OCI-LY1 (cell line): ENCODE results near the gene SEL1L2.

Experiments used
- H2AFZ ChIP-seq: fragments of 200-600 bp; sonication (generic), shearing (Covaris generic); 2 replicates; pipeline ENCODE4 v1.6.0; 2014; ENCODE audit warnings: antibody characterized with exemption, mild to moderate bottlenecking, low read length
- H3F3A ChIP-seq: fragments of 200-600 bp; sonication (generic), shearing (Covaris generic); 2 replicates; pipeline ENCODE4 v1.6.0; 2014; ENCODE audit warnings: mild to moderate bottlenecking, antibody characterized with exemption, low read length, moderate library complexity; ENCODE audit not compliant: insufficient read depth
- H3K27ac ChIP-seq: fragments of 200-600 bp; sonication (generic); 2 replicates; pipeline ENCODE4 v1.5.1; 2014; ENCODE audit warnings: low read length, mixed run types, mild to moderate bottlenecking, low read depth; ENCODE audit not compliant: poor library complexity, severe bottlenecking
- H3K27me3 ChIP-seq: fragments of 200-600 bp; sonication (generic); 2 replicates; pipeline ENCODE4 v1.6.0; 2014; ENCODE audit warnings: antibody characterized with exemption, mild to moderate bottlenecking, low read length, moderate library complexity; ENCODE audit not compliant: insufficient read depth
- H3K36me3 ChIP-seq: fragments of 200-600 bp; sonication (generic); 2 replicates; pipeline ENCODE4 v1.6.1; 2014; ENCODE audit warnings: mild to moderate bottlenecking, antibody characterized with exemption, low read length, moderate library complexity, mixed read lengths; ENCODE audit not compliant: insufficient read depth
- H3K4me1 ChIP-seq: fragments of 200-600 bp; sonication (generic); 2 replicates; pipeline ENCODE4 v1.5.1; 2014; ENCODE audit warnings: mild to moderate bottlenecking, low read length, moderate library complexity; ENCODE audit not compliant: insufficient read depth, severe bottlenecking
- H3K4me2 ChIP-seq: fragments of 200-600 bp; sonication (generic), shearing (Covaris generic); 2 replicates; pipeline ENCODE4 v1.6.1; 2014; ENCODE audit warnings: low read length
- H3K4me3 ChIP-seq: fragments of 200-600 bp; sonication (generic); 2 replicates; pipeline ENCODE4 v1.5.1; 2014; ENCODE audit warnings: low read length, low read depth, mild to moderate bottlenecking, mixed read lengths; ENCODE audit not compliant: poor library complexity, severe bottlenecking
- H3K79me2 ChIP-seq: fragments of 200-600 bp; shearing (Covaris generic); 2 replicates; pipeline ENCODE4 v1.6.1; 2016; ENCODE audit warnings: mixed run types, low read length, mixed read lengths; ENCODE audit not compliant: insufficient read depth
- H3K9ac ChIP-seq: fragments of 200-600 bp; sonication (generic), shearing (Covaris generic); 2 replicates; pipeline ENCODE4 v1.6.1; 2014; ENCODE audit warnings: mild to moderate bottlenecking, low read length, mixed read lengths
- H3K9me2 ChIP-seq: fragments of 200-600 bp; sonication (generic), shearing (Covaris generic); 2 replicates; pipeline ENCODE4 v1.6.1; 2014; ENCODE audit warnings: low read depth, mild to moderate bottlenecking, low read length, mixed read lengths
- H3K9me3 ChIP-seq: fragments of 200-600 bp; shearing (Covaris generic); 2 replicates; pipeline ENCODE4 v1.6.1; 2014; ENCODE audit warnings: low read length, mixed read lengths
- H4K20me1 ChIP-seq: fragments of 200-600 bp; sonication (generic), shearing (Covaris generic); 2 replicates; pipeline ENCODE4 v1.6.0; 2016; ENCODE audit warnings: mild to moderate bottlenecking, low read length; ENCODE audit not compliant: insufficient read depth
- CTCF ChIP-seq: fragments of 200-600 bp; sonication (generic), shearing (Covaris generic); IDR thresholded peaks from 2 replicates; pipeline ENCODE4 v1.5.1; 2017; ENCODE audit warnings: mild to moderate bottlenecking, antibody characterized with exemption, low read length, moderate library complexity, mixed read lengths
- EZH2 ChIP-seq: fragments of 200-600 bp; sonication (generic), shearing (Covaris generic); IDR thresholded peaks from 2 replicates; pipeline ENCODE4 v1.8.0; 2017; ENCODE audit warnings: borderline replicate concordance, mixed run types, mild to moderate bottlenecking, antibody characterized with exemption, low read length, moderate library complexity, mixed read lengths

The SEL1L2 gene

GRCh38 chr20:13922241-13922640 is 68.2 kb downstream of the SEL1L2 start:
- Histone ChIP-seq H3K4me2 (no peak overlapping the region), H2AFZ (no peak overlapping the region), H3K4me3 (no peak overlapping the region)

GRCh38 chr20:13915284-13915683 is 75.1 kb downstream of the SEL1L2 start:
- no peak overlapping the region for H2AFZ ChIP-seq
- no peaks in the 10 kb centered on the region for H4K20me1 ChIP-seq
- no peaks in the 10 kb centered on the region for H3F3A ChIP-seq
- no peaks in the 10 kb centered on the region for H3K36me3 ChIP-seq
- H3K9ac ChIP-seq: no peak overlapping the region
- H3K9me2 ChIP-seq: no peaks in the 10 kb centered on the region
- H3K27ac ChIP-seq: no peak overlapping the region
- no peaks in the 10 kb centered on the region for H3K9me3 ChIP-seq
- no peak for TF ChIP-seq EZH2
- TF ChIP-seq CTCF: no peak
- H3K4me1 ChIP-seq: no peaks in the 10 kb centered on the region
- H3K4me3 ChIP-seq: no peak overlapping the region
- H3K79me2 ChIP-seq: no peaks in the 10 kb centered on the region
- no peak overlapping the region for H3K4me2 ChIP-seq
- H3K27me3 ChIP-seq: no peaks in the 10 kb centered on the region; the same call in 1 of the 2 replicates

More at GRCh38 chr20:13922241-13922640, 68.2 kb downstream of the SEL1L2 start:
- TF ChIP-seq EZH2: no peak
- no peak for TF ChIP-seq CTCF
- H3K79me2 ChIP-seq: no peaks in the 10 kb centered on the region
- H3K9me2 ChIP-seq: no peaks in the 10 kb centered on the region
- H3K9ac ChIP-seq: no peak overlapping the region
- no peaks in the 10 kb centered on the region for H4K20me1 ChIP-seq
- H3K36me3 ChIP-seq: no peaks in the 10 kb centered on the region
- no peaks in the 10 kb centered on the region for H3K27me3 ChIP-seq
- no peak overlapping the region for H3K27ac ChIP-seq
- no peaks in the 10 kb centered on the region for H3K9me3 ChIP-seq
- H3F3A ChIP-seq: no peaks in the 10 kb centered on the region
- no peaks in the 10 kb centered on the region for H3K4me1 ChIP-seq

GRCh38 chr20:13913572-13913971 is 76.8 kb downstream of the SEL1L2 start:
- H3F3A ChIP-seq: no peaks in the 10 kb centered on the region

More at GRCh38 chr20:13913572-13913971, 76.8 kb downstream of the SEL1L2 start:
- H3K27me3 ChIP-seq: no peaks in the 10 kb centered on the region; the same call in 1 of the 2 replicates
- no peak overlapping the region for H3K9ac ChIP-seq
- no peak overlapping the region for H3K4me2 ChIP-seq
- H3K36me3 ChIP-seq: no peaks in the 10 kb centered on the region
- no peaks in the 10 kb centered on the region for H3K9me3 ChIP-seq
- TF ChIP-seq EZH2 (no peak), CTCF (no peak)
- no peaks in the 10 kb centered on the region for H3K9me2 ChIP-seq
- H3K4me1 ChIP-seq: no peaks in the 10 kb centered on the region
- no peak overlapping the region for H2AFZ ChIP-seq
- H3K4me3 ChIP-seq: no peak overlapping the region
- no peak overlapping the region for H3K27ac ChIP-seq
- no peaks in the 10 kb centered on the region for H3K79me2 ChIP-seq
- H4K20me1 ChIP-seq: no peaks in the 10 kb centered on the region
